LoVo (cell line): ENCODE data around the gene STK32B.

Experiments
- DNase-seq: peaks from one replicate; pipeline ENCODE4 v3.0.0-alpha.2; 2016; ENCODE audit warnings: low spot score

STK32B gene

DNA sequence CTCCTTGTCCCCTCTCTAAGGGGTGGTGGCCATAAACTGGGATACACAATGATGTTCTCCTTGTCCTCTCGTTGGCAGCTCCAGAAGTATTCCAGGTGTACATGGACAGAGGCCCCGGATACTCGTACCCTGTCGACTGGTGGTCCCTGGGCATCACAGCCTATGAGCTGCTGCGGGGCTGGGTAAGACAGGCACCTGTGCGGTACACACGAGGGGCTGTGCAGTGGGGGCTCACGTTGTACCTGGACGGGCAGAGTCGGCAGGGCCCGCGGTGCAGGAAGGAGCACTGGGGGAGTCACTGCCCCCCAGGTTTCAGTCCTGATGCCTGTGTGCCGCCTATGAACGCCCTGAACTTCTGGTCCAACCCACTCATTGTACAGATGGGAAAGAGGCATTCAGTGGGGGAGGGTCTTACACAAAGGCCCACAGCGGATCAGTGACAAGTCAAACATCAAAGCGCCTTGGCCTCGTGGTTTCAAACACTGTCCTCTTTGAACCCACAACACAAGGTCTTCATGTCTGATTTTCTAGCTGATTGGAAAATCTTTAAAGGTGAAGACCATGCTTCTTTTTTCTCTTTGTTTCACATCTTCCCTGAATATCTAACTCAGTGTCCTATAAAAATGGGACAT, 395.4 kb downstream of the STK32B start:
- DNase-seq = no peak

DNA sequence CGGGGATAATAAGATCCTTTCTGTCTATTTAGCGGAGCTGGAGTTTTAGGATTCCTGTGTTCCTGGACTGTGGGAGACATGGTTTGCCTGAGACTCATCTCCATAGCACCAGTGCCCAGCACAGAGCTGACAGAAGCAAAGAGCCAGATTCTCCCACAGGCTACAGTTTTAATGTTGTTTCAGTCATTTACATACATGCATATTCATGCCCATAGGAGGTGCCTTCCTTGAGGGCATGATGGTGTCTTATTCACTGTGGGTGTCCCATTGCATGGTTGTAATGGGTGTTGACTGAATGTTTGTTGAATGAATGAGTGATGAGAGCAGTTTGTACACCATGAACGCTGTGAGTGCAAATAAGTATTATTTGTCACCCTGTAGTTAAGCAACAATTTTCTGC, 396.5 kb downstream of the STK32B start:
- DNase-seq = no peak

DNA sequence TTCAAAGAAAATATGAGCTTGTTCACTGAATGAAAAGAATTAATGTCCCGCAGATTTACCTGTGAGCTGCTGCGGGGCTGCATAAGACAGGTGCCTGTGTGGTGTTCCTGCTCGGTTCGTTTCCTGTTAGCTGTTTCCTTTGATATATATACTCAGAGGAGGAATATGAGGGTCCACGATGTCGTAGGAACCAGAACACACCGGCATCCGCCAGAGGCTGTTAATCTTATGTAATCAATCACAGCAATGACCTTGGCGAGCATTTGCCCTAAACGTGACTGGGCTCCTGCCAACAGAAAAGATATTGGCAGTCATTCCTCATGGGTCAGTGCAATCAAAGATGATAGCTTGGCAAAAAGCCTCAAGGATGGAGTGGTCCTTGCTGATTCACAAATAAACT, 396.9 kb downstream of the STK32B start:
- no peak for DNase-seq

DNA sequence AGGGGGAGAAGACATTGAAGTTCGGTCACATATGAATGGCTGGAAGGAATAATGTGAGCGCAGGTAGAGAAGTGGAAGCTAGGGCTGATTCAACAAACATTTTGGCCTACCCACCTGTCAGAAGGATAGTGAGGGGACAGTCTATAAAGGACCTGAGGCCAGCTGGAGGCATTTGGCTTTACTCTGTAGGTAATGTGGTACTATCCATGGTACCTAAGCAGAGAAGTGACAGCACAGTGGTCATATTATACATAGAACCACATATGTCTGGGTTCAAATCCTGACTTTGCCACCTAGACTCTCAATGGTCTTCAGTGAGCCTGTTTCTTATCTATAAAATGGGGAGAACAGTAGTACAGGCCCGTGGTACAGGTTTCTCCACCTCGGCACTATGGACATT, 400.0 kb downstream of the STK32B start:
- no peak for DNase-seq

DNA sequence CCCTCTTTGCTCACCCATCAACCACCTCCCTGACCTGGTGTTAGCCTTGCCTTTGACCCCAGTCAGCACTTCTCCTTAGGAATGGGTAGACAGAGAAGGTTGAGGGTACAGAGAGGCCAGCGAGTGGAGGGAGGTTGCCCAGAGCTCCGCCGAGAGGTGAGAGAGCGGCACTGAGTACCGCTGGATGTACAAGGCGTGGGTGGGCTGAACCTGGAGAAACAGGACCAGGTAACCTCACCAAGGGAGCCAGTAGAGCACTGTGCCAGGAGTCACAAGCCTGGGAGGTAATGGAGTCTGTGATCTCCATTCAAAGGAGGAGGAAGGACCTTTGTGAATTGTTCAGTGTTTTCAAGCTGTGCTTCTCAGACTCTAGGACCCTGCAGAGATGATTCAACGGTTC, 400.9 kb downstream of the STK32B start:
- DNase-seq = no peak

DNA sequence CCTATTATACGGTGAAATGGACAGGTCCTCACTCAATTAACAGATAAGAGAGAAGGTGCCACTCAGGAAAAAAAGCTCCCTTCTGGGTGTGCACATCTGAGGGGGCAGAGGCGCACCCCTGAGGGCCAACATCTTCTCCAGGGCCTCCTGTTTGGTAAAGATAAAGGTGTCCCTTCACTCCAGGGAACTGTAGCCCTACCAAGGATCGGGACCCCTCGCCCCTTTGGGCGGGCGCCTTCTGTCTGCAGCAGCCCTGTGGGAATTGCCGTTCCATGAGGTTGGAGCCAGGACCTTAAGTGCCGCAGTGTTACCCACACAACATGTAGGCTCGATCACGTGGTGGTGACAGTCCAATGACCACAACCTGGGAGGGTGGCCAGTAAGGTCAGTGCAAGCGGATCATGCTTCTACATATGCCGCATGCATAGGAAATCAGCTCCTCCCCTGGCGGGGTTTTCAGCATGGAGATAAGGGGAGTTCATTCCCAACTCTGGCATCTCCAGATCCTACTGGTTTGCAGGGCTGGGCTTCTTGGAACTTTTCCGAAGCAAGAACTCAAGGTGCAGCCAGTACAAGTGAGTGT, 403.8 kb downstream of the STK32B start:
- no peak for DNase-seq

DNA sequence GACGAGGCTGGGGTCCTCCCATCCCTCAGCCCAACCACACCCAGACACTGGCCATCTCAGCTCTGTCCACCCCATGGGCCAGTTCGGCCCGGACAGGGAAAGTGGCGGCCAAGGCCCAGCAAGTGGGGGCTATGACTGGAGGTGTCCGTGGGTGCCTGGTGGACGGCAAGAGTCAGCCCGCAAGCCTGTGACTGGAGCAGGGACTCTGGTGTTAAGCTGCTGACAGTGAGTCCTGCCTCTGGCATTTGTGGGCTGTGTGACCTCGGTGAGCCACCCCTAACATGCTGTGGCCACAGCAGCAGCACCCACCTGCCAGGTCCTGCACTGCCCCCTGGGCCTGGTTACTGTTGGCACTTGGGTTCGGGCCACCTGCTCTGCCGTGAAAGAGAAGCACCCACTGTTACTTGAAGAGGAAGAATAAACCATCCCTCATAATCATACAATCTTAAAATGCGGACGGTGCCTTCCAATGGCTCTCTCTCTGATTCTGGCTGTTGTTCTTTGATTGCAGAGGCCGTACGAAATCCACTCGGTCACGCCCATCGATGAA, 405.1 kb downstream of the STK32B start:
- DNase-seq = no peak

DNA sequence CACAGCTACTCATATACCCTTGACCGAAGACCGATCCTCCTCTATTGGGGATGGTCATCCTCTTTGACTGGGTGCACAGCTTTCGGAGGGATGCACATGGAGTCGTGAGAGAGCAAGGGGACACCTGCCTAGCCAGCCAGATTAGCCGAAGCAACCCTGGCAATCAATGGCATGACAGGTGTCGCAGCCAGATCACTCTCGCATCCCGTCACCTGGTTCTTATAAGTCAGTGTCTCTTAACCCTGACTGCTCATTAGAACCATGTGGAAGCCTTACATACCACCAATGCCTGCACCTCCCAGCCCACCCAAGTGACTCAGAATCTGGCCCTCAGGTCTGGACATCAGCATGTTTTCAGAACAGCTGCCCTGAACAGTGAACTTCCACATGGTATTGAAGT, 407.4 kb downstream of the STK32B start:
- DNase-seq = no peak

DNA sequence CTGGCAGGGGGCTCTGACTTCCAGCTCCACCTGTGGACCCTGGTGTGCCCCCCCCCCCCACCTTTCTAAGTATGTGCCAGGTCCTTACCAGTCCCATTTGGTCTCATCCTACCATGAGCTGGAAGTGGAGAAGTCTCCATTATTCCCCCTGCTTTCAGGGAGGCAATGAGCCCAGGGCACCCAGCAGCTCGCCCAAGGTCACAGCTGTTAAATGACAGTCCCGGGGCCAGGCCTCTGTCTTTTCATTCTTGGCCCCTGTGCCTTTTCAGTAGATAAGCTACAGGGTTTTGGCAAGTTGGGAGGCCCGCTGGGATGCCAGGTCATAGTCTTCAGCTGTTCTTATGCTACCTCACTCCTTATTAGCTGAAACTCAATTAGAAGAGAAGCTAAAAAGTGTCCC, 408.0 kb downstream of the STK32B start:
- no peak for DNase-seq

DNA sequence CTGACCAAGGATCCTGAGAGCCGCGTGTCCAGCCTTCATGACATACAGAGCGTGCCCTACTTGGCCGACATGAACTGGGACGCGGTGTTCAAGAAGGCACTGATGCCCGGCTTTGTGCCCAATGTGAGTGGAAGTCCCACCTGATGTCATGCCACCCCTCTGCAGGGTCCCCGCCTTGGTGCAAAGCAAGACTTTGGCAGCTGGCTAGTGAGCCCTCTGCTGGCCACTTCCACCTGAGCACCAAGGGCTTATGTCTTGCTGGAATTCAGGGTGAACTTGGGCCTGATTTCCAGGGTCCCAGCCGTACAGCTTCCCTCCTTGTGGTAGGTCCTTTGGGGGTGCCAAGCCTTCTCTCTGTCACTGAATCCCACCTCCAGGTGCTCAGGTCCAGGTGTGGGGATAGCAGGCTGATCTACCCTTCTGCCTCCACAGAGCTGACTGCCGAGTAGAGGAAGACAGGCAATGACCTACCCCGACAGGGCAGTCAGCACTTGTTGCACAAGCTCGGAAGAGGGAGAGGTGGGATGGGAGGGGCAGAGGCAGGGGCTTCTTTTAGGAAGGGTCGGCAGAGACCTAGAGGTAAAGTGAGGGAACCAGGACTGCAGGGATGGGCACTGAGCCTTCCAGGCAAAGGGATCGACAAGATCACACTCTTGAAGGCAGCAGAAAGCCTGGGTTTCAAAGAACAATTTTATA, 409.0 kb downstream of the STK32B start:
- peak; percentile 4 for DNase-seq

DNA sequence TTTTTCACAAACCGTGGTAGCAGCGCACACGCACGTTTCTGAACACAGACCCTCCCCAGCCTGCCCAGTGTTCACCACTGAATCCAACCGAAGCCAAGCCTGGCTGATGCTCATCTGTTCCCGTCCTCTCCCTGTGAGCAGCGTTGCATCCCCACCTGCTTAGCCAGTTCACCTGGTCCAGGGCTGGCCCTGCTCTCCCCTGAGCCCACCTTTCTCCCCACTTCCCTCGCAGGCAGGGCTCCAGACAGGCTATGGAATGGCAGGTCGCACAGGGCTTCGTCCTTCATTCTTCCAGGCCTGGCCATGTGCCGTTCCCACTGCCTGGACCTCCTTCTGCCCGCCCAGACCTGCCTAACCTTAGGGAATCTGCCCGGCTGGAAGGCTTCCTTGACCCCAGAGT, 410.2 kb downstream of the STK32B start:
- DNase-seq = no peak

DNA sequence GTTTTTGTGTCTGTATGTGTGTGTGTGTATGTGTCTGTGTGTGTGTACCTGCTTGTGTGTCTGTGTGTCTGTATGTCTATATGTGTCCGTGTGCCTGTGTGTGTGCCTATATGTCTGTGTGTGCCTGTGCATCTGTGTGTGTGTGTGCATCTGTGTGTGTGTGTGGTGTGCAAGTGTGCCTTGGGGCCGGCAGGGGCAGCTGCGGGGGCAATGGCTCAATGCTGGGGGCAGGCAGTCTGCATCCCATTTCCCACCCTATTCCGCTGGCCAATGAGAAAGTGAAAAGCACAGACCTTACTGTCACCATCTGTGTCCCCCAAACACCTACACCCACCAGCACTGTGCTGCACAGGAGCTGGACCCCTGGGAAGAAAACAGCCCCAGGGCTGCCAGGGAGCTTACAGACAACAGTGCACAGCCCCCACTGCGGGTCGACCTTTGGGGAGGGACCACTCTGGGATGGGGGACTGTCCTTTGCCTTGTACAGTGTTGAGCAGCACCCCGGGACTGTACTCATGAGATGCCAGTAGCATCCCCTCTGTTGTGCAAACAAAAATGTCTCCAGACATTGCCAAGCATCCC, 411.1 kb downstream of the STK32B start:
- DNase-seq = no peak

DNA sequence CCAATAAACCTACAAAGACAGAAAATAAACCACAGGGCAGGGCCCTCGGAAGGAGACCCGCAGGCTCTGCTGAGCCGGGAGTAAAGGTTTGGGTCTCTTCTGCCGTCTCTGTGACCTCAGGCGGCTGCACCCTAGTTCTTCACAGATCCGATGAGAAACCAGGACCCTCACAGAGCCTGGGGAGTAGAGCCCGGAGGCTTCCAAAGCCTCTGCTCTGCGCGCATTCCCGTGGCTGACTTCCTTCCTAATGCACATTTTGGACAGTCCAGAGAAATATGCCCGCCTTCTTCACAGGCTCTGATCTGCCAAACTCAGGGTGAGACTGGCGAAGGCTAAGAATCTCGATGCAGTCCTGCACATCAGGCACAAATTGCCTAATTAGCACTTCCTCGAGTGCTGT, 411.6 kb downstream of the STK32B start:
- no peak for DNase-seq

DNA sequence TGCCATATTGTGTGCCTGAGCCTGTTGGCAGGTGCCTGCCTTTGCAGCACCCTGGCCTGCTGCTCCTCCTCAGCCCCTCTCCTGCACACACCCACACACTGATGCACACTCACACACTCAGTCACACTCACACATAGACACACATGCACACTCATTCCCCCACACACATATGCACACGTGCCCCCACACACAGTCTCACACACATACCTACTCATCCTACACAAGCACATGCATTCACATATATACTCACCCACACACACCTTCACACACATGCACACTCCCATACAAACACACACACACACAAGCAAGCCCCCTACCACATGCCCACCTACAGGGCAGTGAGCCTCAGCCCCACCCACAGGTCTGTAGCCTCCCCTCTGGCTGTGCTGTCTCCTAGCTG, 412.1 kb downstream of the STK32B start:
- DNase-seq = no peak

DNA sequence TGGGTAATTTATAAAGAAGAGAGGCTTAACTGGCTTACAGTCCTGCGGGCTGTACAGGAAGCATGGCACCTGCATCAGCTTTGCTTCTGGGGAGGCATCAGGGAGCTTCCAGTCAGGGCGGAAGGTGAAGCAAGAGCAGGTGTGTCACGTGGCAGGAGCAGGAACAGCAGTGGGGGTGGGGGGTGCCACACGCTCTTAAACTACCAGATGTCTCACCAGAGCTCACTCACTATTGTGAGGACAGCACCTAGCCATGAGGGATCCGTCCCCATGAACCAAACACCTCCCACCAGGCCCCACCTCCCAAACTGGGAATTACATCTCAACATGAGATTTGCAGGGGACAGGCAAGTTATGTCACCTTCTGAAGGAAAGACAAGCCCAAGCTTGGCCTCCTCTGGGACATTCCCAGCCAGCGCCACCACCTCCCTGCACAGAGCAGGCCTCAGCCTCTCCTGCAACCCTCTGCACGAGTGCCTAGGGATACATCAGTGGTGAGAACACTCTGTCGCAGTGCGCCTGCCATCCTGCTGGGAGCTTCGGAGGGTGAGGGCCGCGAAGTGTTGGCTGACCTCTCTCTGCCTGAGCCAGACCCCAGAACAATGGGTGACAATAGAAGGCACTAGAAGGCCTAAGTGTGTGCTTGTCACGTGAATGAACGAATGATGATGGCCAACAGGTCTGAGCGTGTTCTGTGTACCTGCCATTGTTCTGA, 412.8 kb downstream of the STK32B start:
- no peak for DNase-seq

DNA sequence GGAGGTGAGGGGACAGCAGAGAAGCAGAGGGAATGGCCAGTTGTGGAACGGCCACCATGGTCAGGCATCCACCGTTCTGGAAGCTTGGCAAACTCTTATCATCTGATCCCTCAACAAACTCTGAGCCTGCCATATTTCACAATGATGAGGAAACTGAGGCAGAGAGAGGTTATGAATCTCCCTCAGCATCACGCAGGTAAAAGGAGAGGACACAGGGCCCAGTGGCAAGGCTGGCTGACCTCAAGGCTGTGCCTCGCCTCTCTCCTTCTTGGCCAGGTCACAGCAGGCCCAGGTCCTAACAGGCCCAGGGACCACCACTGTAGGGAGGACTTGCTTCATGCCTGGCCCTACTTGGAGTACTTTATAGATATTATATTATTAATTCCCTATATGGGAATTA, 414.2 kb downstream of the STK32B start:
- no peak for DNase-seq

DNA sequence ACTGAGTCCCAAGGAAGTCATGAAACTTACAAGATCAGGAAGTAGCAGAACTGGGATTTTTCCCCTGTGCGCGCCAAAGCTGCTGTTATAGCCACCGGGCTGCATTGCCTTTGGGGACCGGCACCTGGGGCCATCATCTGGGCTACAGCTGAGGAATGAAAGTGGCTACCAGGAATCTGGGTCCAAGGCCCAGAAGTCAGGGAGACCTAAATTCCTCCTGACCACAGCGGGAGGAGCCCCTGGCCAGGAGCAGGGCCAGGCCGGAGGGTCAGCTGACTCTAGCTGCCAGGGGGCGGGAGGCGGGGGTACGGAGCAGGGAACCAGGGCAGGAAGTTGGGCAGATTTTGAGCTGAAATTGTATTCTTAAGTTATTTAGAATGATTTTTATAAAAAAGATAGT, 414.7 kb downstream of the STK32B start:
- no peak for DNase-seq

DNA sequence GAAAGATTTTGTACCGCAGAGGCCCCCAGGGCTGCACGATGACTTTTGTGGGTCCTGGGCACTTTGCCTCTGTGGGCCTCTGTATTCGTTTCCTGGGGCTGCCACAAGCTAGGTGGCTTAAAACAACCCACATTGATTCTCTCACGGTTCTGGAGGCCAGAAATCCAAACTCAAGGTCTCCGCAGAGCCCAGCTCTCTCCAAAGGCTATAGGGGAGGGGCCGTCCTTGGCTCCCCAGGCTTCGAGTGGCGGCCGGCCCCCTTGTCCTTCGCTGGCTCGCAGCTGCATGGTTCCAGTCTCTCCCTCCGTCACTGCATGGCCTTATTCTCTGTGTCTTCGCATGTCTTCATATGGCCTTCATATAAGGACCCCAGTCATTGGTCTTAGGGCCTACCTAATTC, 415.8 kb downstream of the STK32B start:
- no peak for DNase-seq

DNA sequence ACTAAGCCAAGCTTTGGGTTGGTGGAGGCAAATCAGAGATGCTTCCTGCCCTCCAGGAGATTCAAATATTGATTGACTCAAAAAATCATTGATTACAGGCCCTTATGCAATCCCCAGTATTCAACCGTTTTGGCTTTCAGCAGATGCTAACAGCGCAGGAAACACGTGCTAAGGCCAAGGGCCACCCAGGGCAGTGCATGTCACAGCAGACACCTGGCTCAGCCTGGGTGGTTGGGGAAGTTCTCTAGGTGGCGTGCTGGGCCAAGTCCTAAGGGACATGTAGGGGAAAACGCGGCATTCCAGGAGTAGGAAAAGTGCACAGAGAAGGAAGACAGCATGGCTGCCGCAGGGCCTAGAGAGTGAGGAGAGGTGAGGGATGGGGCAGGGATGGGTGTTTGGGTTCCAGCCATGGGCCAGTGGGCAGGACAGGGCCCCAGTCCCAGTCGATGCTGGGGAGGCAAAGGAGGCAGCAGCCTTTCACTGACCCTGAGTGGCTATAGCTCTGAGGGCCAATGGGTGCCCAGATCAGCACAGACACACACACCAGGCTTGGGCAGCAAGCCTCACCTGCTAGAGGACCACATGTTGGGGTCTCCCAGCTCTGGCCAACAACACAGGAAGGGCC, 418.0 kb downstream of the STK32B start:
- no peak for DNase-seq

DNA sequence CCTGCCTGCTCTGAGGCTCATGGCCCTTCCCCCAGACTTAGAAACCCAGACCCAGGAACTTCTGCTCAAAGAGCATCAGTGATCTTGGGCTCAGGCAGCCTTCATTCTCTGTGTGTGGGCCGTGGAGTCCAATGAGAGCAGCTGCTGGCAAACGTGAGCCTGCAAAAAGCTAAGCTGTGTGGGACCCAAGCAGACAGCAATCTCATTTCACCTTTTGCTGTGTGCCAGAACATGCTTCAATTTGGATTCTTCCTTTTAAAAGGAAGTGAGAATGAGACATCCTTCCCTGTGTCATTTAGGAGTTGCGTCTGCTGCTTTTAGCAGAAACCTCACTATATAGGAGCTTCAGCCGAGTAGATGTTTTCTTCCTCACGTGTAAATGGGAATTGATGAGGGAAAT, 418.6 kb downstream of the STK32B start:
- no peak for DNase-seq

DNA sequence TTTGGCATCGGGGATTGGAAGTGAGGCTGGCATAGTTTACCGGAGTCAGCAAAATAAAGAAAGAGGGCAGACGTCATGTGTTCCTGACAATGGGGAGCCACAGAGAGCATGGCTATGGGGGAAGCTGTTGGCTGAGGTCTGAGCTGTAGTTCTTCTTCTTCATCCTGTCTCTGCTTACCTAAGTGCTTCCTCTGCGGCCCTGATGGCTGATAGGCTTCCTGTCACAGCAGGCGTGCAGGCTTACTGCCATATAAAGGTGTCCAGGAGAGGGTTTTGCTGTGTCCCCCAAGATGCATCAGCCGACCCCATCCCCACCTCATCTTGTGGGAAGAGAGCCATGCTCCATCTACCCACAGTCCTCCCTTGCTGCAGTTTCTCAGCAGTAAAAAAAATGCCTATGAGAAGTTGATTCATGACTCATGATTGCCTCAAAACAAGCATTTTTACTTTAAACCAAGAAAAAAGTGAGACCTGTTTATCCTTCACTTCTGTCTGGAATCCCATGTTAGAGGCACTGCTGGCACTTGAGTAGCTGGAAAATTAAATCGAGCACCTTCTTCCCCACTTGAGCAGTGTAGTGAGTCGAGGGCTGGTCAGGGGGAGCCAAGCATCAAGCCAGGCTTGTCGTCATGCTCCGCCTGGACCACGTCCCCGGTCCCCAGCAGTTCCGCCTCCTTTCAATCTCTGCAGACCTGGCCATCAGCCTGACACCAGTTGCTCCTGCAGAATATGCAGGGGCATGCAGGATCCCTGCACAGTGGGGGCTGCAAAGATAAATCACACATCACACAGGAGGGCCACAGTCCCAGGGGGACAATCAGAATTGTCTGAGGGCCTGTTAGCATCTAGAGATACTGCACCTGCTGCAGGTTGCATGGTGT, 419.3 kb downstream of the STK32B start:
- DNase-seq = no peak
